Measurements from ENCODE around the gene ANKUB1.

Gene ANKUB1

DNA sequence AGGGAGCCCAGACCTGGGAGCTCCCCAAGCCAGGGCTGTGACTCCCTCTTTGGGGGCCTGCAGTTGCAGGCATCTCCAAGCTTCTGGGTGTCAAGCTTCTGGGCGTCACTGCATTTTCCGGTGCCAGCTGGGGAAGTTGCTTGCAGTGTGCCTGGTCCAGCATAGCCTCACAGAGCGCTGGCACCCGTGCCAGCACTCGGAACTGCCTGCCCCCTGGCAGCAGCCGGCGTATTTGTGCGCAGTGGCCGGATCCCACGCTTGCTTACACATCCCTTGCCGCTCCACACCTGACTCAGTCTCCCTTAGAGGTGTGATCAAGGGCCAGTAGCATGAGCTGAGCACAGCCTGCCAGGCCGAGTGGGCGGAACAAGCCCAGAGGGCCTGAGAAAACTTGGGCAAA is 77.1 kb downstream of the ANKUB1 start:
- Histone ChIP-seq H3K4me2 (ENCODE audit: low read length) (no peak overlapping the region), H3K4me1 (ENCODE audit: control insufficient read depth, low read length) (no peaks in the 10 kb centered on the region), H3K9me3 (ENCODE audit: control insufficient read depth, insufficient read depth, low read length) (no peaks in the 10 kb centered on the region), H3F3A (ENCODE audit: control insufficient read depth, insufficient read depth) (no peaks in the 10 kb centered on the region), H3K9me2 (replicated peaks; ENCODE audit: control insufficient read depth, low read length) (no peaks in the 10 kb centered on the region), H4K20me1 (ENCODE audit: control insufficient read depth, insufficient read depth, low read depth, low read length) (no peaks in the 10 kb centered on the region), H3K27ac (ENCODE audit: low read depth, low read length) (no peak overlapping the region), H3K79me2 (ENCODE audit: control insufficient read depth, low read length) (no peaks in the 10 kb centered on the region), H3K36me3 (ENCODE audit: control insufficient read depth, low read length) (no peaks in the 10 kb centered on the region), H3K4me3 (ENCODE audit: low read length) (no peak overlapping the region), H3K27me3 (ENCODE audit: control insufficient read depth, low read length) (0 out of 2 replicates have a peak, but pooled peaks cover 2% of the 10 kb centered on the region)
- no peak for TF ChIP-seq EZH2phosphoT487 (IDR thresholded peaks at IDR 0.05; ENCODE audit: borderline replicate concordance, low read length)
- TF ChIP-seq, protein P1, sequence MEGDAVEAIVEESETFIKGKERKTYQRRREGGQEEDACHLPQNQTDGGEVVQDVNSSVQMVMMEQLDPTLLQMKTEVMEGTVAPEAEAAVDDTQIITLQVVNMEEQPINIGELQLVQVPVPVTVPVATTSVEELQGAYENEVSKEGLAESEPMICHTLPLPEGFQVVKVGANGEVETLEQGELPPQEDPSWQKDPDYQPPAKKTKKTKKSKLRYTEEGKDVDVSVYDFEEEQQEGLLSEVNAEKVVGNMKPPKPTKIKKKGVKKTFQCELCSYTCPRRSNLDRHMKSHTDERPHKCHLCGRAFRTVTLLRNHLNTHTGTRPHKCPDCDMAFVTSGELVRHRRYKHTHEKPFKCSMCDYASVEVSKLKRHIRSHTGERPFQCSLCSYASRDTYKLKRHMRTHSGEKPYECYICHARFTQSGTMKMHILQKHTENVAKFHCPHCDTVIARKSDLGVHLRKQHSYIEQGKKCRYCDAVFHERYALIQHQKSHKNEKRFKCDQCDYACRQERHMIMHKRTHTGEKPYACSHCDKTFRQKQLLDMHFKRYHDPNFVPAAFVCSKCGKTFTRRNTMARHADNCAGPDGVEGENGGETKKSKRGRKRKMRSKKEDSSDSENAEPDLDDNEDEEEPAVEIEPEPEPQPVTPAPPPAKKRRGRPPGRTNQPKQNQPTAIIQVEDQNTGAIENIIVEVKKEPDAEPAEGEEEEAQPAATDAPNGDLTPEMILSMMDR (IDR thresholded peaks at IDR 0.05; ENCODE audit: low read depth, low read length, poor library complexity, severe bottlenecking), result no peak

DNA sequence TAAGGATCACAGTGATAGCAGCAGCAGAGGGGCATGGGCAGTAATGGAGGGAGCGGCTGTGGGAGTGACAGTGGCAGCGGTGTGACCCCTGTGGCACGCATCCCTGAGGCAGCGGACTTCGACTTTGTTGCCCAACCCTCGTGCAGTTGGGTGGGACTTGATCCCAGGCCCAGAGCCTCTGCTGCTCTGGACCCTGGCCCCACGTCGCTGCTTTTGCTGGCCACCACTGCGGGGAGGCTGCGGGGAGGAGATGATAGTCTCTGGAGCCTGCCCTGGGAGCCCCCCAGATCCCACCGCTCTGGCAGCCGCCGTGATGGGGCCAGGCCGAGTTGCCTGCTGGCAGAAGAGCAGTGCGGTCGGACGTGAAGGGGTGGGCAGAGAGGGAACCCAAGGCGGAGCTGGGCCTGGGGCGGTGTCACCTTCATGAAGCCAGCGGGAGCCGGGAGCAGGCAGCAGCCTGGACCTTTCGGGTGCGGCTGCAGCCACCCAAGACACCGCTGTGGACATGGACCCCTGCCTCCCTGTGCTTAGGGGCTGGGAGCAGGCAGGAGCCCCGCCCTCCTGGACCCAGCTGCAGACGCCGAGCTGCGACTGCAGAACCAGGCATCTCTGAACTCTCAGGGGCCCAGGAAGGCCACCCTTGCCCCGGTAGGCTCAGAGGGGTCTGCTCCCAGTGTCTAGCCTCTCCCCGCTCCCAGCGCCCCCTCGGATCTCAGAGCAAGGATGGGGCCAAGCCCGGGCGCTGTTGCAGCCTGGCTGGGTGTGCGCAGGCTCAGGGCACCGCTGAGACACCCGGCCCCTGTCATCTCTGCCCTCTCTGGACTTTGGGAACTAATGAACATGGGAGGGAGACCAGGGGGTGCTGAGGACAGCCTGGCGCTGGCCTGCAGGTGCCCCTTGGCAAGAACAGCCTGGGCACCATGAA is 78.4 kb downstream of the ANKUB1 start:
- Histone ChIP-seq H3K4me2 (ENCODE audit: low read length) (no peak overlapping the region), H3K4me3 (ENCODE audit: low read length) (no peak overlapping the region), H4K20me1 (ENCODE audit: control insufficient read depth, insufficient read depth, low read depth, low read length) (no peaks in the 10 kb centered on the region), H3K4me1 (ENCODE audit: control insufficient read depth, low read length) (no peaks in the 10 kb centered on the region), H3K27ac (ENCODE audit: low read depth, low read length) (no peak overlapping the region), H3K36me3 (ENCODE audit: control insufficient read depth, low read length) (no peaks in the 10 kb centered on the region), H3K9me2 (replicated peaks; ENCODE audit: control insufficient read depth, low read length) (no peaks in the 10 kb centered on the region), H3K9me3 (ENCODE audit: control insufficient read depth, insufficient read depth, low read length) (no peaks in the 10 kb centered on the region), H3K27me3 (ENCODE audit: control insufficient read depth, low read length) (0 out of 2 replicates have a peak, but pooled peaks cover 2% of the 10 kb centered on the region), H3F3A (ENCODE audit: control insufficient read depth, insufficient read depth) (no peaks in the 10 kb centered on the region), H3K79me2 (ENCODE audit: control insufficient read depth, low read length) (no peaks in the 10 kb centered on the region)
- TF ChIP-seq EZH2phosphoT487 (IDR thresholded peaks at IDR 0.05; ENCODE audit: borderline replicate concordance, low read length), result no peak
- TF ChIP-seq, protein P1 (IDR thresholded peaks at IDR 0.05; ENCODE audit: low read depth, low read length, poor library complexity, severe bottlenecking), result no peak

Measured in DOHH2 (cell line).